ENCODE measurements around the gene SHISA8. TPM values are rescaled to one million over a fixed set of nuclear protein-coding genes. Genes with fewer than 3 reads are reported as not detected.

SHISA8 gene
- total RNA-seq, 3 donors from 2014 or later: not detected

- Histone ChIP-seq H3K4me3 (no peak overlapping the region), H3K4me1 (ENCODE audit: low read depth) (no peaks in the 10 kb centered on the region), H3K9me3 (no peaks in the 10 kb centered on the region), H3K36me3 (ENCODE audit: low read depth) (peaks cover 19% of the 10 kb centered on the region)
- intact Hi-C loops (cut with DNase I, micrococcal nuclease): no loop called here
- no peak for DNase-seq
- TF ChIP-seq CTCF (IDR thresholded peaks at IDR 0.05): no peak
- no peak for ATAC-seq
Observed at GRCh38 chr22:41880653-41881052, 34.2 kb downstream of the SHISA8 start.

- Histone ChIP-seq H3K4me1 (ENCODE audit: low read depth) (no peaks in the 10 kb centered on the region), H3K36me3 (ENCODE audit: low read depth) (peaks cover 13% of the 10 kb centered on the region), H3K9me3 (no peaks in the 10 kb centered on the region), H3K4me3 (no peak overlapping the region)
- DNase-seq: no peak
- intact Hi-C loops (cut with DNase I, micrococcal nuclease): no loop called here
- no peak for TF ChIP-seq CTCF (IDR thresholded peaks at IDR 0.05)
- ATAC-seq: no peak
Observed at GRCh38 chr22:41876675-41877074, 38.2 kb downstream of the SHISA8 start.

- no peak for DNase-seq
- intact Hi-C loops (cut with DNase I, micrococcal nuclease): no loop called here
- peaks cover 17% of the 10 kb centered on the region for H3K36me3 ChIP-seq (ENCODE audit: low read depth)
Observed at GRCh38 chr22:41876275-41876674, 38.6 kb downstream of the SHISA8 start.

GRCh38 chr22:41875531-41876270 lies 39.2 kb downstream of the SHISA8 start:
- DNase-seq (no peak), ATAC-seq (no peak)
- no peak overlapping the region for H3K4me3 ChIP-seq
- no peaks in the 10 kb centered on the region for H3K9me3 ChIP-seq
- intact Hi-C loops (cut with DNase I, micrococcal nuclease): no loop called here
- no peak for TF ChIP-seq CTCF (IDR thresholded peaks at IDR 0.05)
- H3K36me3 ChIP-seq (ENCODE audit: low read depth): peaks cover 23% of the 10 kb centered on the region
- no peaks in the 10 kb centered on the region for H3K4me1 ChIP-seq (ENCODE audit: low read depth)

More at GRCh38 chr22:41876275-41876674, 38.6 kb downstream of the SHISA8 start:
- Histone ChIP-seq H3K4me3 (no peak overlapping the region), H3K4me1 (ENCODE audit: low read depth) (no peaks in the 10 kb centered on the region), H3K9me3 (no peaks in the 10 kb centered on the region)
- TF ChIP-seq CTCF (IDR thresholded peaks at IDR 0.05): no peak
- no peak for ATAC-seq

GRCh38 chr22:41874090-41874489 lies 40.8 kb downstream of the SHISA8 start:
- DNase-seq (no peak), ATAC-seq (no peak)
- H3K4me3 ChIP-seq: no peak overlapping the region
- intact Hi-C loops (cut with DNase I, micrococcal nuclease): no loop called here
- no peak for TF ChIP-seq CTCF (IDR thresholded peaks at IDR 0.05)
- peaks cover 24% of the 10 kb centered on the region for H3K36me3 ChIP-seq (ENCODE audit: low read depth)
- no peaks in the 10 kb centered on the region for H3K4me1 ChIP-seq (ENCODE audit: low read depth)
- no peaks in the 10 kb centered on the region for H3K9me3 ChIP-seq

Measured in mucosa of descending colon (tissue), 3 donors.